Measurements from ENCODE around the gene NDST4. TPM values are rescaled to one million over a fixed set of nuclear protein-coding genes. Genes with fewer than 3 reads are reported as not detected.

Gene NDST4
- total and polyA plus RNA-seq, 2 of the 13 experiments (the other 11 are each of a cell fraction or from before 2014, with no cell fraction given), result not detected

DNA sequence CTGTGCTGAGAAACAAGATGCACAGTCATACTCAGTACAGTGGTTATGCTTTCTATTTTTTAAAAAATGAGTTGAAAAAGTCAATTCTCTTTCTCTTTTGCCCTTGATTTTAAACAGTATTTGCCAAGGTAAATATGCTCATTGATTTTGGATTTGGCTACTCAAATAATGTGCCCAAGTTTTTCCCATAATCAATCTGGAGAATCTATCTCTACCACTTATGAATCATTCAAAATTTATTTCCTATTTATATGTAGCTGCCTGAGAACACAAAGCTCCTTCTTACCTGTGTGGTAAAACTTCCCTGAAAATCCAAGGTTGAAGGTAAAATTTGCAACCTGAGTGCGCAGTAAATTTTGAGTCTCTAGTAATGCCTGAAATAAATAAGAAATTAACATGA is 136.5 kb downstream of the NDST4 start (continued):
- TF ChIP-seq, protein P1, sequence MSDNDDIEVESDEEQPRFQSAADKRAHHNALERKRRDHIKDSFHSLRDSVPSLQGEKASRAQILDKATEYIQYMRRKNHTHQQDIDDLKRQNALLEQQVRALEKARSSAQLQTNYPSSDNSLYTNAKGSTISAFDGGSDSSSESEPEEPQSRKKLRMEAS (IDR thresholded peaks at IDR 0.05), result no peak

DNA sequence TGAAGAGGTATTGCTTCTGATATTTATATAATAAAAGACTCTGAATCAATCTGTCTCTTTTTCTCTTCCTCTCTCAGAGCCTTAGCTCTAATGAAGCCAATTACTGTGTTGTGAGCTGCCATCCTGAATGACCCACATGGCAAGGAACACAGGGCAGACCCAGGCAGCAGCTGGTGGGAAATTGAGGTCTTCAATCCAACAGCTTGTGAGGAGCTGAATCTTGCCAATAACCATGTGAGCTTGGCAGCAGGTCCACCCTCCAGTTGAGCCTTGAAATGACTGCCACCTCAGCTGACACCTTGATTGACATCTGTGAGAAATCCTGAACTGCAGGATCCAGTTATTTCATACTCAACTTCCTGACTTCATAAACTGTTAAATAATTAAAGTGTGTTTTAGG is 149.4 kb downstream of the NDST4 start:
- in situ Hi-C loops (cut with HindIII; ENCODE audit: extremely low pct_ligation_motif_present, low pct_unique_long_range_greater_than_20kb), result no loop called here
- H3K27ac ChIP-seq (ENCODE audit: extremely low read length, insufficient read depth, low read length), result no peak overlapping the region
- H4K20me1 ChIP-seq (ENCODE audit: insufficient read depth, low read length), result no peaks in the 10 kb centered on the region
- DNase-seq (ENCODE audit: low spot score) (no peak), ATAC-seq (no peak), FAIRE-seq (no peak)
- TF ChIP-seq MED8 (CRISPR knock-in tag; IDR thresholded peaks at IDR 0.05; ENCODE audit: insufficient replicate concordance) (no peak), POLR2A (IDR thresholded peaks at IDR 0.05; ENCODE audit: insufficient read depth in 1 of 2, low read depth in 2 of 2, low read length in 2 of 2) (no peak), ARHGAP35 (CRISPR knock-in tag; IDR thresholded peaks at IDR 0.05; ENCODE audit: borderline replicate concordance) (no peak), MXD4 (CRISPR knock-in tag; IDR thresholded peaks at IDR 0.05) (no peak), ZNF549 (CRISPR knock-in tag; IDR thresholded peaks at IDR 0.05) (no peak), RBM22 (optimal IDR thresholded peaks at IDR 0.05; ENCODE audit: low read length) (no peak), ZSCAN9 (CRISPR knock-in tag; IDR thresholded peaks at IDR 0.05; ENCODE audit: borderline replicate concordance) (no peak), THAP11 (CRISPR knock-in tag; IDR thresholded peaks at IDR 0.05) (no peak), ZNF572 (CRISPR knock-in tag; IDR thresholded peaks at IDR 0.05) (no peak), ZNF776 (CRISPR knock-in tag; IDR thresholded peaks at IDR 0.05) (no peak)
- TF ChIP-seq, protein P2, sequence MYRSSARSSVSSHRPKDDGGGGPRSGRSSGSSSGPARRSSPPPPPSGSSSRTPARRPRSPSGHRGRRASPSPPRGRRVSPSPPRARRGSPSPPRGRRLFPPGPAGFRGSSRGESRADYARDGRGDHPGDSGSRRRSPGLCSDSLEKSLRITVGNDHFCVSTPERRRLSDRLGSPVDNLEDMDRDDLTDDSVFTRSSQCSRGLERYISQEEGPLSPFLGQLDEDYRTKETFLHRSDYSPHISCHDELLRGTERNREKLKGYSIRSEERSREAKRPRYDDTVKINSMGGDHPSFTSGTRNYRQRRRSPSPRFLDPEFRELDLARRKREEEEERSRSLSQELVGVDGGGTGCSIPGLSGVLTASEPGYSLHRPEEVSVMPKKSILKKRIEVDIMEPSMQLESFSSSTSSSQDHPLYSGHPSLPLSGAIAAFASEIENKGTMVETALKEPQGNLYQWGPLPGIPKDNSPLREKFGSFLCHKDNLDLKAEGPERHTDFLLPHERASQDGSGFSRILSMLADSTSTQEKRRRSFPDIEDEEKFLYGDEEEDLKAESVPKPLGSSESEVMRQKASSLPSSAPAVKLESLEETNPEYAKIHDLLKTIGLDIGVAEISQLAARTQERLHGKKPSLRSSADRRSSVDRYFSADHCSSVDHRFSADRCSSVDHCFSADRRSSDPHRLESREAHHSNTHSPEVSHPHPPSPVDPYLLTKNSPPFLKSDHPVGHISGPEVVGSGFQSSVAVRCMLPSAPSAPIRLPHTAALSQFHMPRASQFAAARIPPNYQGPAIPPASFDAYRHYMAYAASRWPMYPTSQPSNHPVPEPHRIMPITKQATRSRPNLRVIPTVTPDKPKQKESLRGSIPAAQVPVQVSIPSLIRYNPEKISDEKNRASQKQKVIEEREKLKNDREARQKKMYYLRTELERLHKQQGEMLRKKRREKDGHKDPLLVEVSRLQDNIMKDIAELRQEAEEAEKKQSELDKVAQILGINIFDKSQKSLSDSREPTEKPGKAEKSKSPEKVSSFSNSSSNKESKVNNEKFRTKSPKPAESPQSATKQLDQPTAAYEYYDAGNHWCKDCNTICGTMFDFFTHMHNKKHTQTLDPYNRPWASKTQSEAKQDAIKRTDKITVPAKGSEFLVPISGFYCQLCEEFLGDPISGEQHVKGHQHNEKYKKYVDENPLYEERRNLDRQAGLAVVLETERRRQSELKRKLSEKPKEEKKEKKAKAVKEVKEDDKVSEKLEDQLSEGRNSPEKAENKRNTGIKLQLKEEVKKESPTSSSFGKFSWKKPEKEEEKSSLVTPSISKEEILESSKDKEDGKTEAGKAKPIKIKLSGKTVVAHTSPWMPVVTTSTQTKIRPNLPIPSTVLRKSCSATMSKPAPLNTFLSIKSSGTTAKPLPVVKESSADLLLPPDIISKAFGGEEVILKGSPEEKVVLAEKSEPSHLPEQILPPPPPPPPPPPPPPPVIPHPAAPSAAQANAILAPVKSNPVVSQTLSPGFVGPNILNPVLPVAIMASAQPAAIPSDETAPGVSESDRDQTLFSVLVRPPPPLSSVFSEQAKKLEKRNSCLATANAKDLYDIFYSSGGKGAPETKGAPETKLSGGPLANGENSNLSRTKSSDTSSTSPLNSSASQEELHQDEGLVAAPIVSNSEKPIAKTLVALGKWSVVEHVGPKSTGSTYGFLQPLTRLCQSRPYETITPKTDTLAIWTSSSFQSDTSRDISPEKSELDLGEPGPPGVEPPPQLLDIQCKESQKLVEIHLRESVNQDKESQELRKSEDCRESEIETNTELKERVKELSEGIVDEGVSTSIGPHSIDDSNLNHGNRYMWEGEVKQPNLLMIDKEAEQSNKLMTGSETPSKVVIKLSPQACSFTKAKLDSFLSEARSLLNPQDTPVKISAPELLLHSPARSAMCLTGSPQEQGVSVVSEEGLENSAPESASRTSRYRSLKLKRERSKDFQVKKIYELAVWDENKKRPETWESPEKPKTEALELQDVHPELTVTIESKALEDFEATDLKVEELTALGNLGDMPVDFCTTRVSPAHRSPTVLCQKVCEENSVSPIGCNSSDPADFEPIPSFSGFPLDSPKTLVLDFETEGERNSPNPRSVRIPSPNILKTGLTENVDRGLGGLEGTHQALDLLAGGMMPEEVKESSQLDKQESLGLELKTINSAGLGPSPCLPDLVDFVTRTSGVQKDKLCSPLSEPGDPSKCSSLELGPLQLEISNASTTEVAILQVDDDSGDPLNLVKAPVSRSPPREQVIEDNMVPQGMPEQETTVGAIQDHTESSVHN (CRISPR knock-in tag; IDR thresholded peaks at IDR 0.05), result no peak
- intact Hi-C loops (cut with micrococcal nuclease; ENCODE audit: unreplicated experiment), result no loop called here
- CTCF ChIA-PET (ENCODE audit: low intra/inter-chr PET ratio, low total read pairs), result no interaction called here
- H3K4me3 ChIP-seq (replicated peaks in 1 of 3; ENCODE audit: insufficient read depth in 1 of 3, low read depth in 2 of 3, low read length in 3 of 3), result no peak overlapping the region
- no peaks in the 10 kb centered on the region for H3K9me3 ChIP-seq (ENCODE audit: low read length)
- H3K27me3 ChIP-seq (ENCODE audit: control insufficient read depth in 1 of 2, insufficient read depth in 2 of 2, low read length in 2 of 2), result no peaks in the 10 kb centered on the region
- POLR2A ChIA-PET, result no interaction called here
- H3K4me2 ChIP-seq (ENCODE audit: low read depth, low read length), result no peak overlapping the region
- H2AFZ ChIP-seq (ENCODE audit: low read length), result no peak overlapping the region
- no peak overlapping the region for H3K9ac ChIP-seq (ENCODE audit: insufficient read depth, low read depth, low read length)
- BruUV-seq (replicated peaks), result no TSS peak
- H3K4me1 ChIP-seq (ENCODE audit: insufficient read depth, low read length), result no peaks in the 10 kb centered on the region
- H3K79me2 ChIP-seq (ENCODE audit: insufficient read depth, low read length), result no peaks in the 10 kb centered on the region
- no peaks in the 10 kb centered on the region for H3K36me3 ChIP-seq (replicated peaks in 1 of 2; ENCODE audit: control insufficient read depth in 1 of 2, insufficient read depth in 2 of 2, low read length in 2 of 2)
